Caco-2 (cell line): ENCODE measurements around the gene CFAP77. TPM values are rescaled to one million over a fixed set of nuclear protein-coding genes. Genes with fewer than 3 reads are reported as not detected.

Experiments
- BruUV-seq: library from RNA; stranded (reverse); fragments of 400-500 nt; replicated peaks from 2 replicates; lab custom pipeline; 2021; lab: Mats Ljungman, UMichigan
- CTCF ChIA-PET: fragments of 300-600 bp; sonication (Branson Sonifier 250); formaldehyde crosslinking; loops from one replicate; lab custom pipeline; 2022; ENCODE audit warnings: antibody characterized with exemption; lab: Charles Lee
- POLR2A ChIA-PET: fragments of 300-600 bp; sonication (Branson Sonifier 250); formaldehyde crosslinking; loops from one replicate; lab custom pipeline; 2022; ENCODE audit warnings: antibody characterized with exemption; lab: Charles Lee
- DNase-seq, 2 experiments: peaks; one replicate each; pipeline versions ENCODE4 v3.0.0 to v3.0.0-alpha.2; 2020 to 2022
- H3K27me3 ChIP-seq: replicated peaks from 2 replicates; pipeline ENCODE4 v1.6.0; 2011; ENCODE audit warnings: low read length; ENCODE audit not compliant: control insufficient read depth, insufficient read depth
- H3K36me3 ChIP-seq: 2 replicates; pipeline ENCODE4 v1.5.1; 2011; ENCODE audit warnings: low read length; ENCODE audit not compliant: control insufficient read depth, insufficient read depth
- H3K4me1 ChIP-seq: fragments of 250-450 bp; sonication (Bioruptor Pico); 2 replicates; pipeline ENCODE4 v1.5.1; 2020; ENCODE audit warnings: mild to moderate bottlenecking
- H3K4me3 ChIP-seq: 2 replicates; pipeline ENCODE4 v1.5.1; 2011; ENCODE audit warnings: low read depth, mild to moderate bottlenecking, control low read depth, low read length
- H3K9me3 ChIP-seq: fragments of 250-450 bp; sonication (Bioruptor Pico); 2 replicates; pipeline ENCODE4 v1.5.1; 2020; ENCODE audit warnings: mild to moderate bottlenecking, moderate library complexity
- H3K27ac Mint-ChIP-seq: one replicate; pipeline ENCODE4 v1.8.0; 2022; ENCODE audit warnings: mixed read lengths; ENCODE audit not compliant: unreplicated experiment
- H3K27me3 Mint-ChIP-seq: one replicate; pipeline ENCODE4 v1.8.0; 2022; ENCODE audit warnings: mixed read lengths; ENCODE audit not compliant: insufficient read depth, unreplicated experiment
- H3K36me3 Mint-ChIP-seq: one replicate; pipeline ENCODE4 v1.8.0; 2022; ENCODE audit warnings: mild to moderate bottlenecking, mixed read lengths; ENCODE audit not compliant: insufficient read depth, unreplicated experiment
- H3K4me1 Mint-ChIP-seq: one replicate; pipeline ENCODE4 v1.8.0; 2022; ENCODE audit warnings: low read depth, mixed read lengths; ENCODE audit not compliant: unreplicated experiment
- H3K4me3 Mint-ChIP-seq: one replicate; pipeline ENCODE4 v1.8.0; 2022; ENCODE audit warnings: mild to moderate bottlenecking, moderate library complexity, mixed read lengths; ENCODE audit not compliant: unreplicated experiment
- H3K9me3 Mint-ChIP-seq: one replicate; pipeline ENCODE4 v1.8.0; 2022; ENCODE audit warnings: mixed read lengths; ENCODE audit not compliant: unreplicated experiment
- CTCF ChIP-seq, 2 experiments: fragments of 200-600 bp in 1 of 2; IDR thresholded peaks; 1 replicate in 1 of 2; 2 replicates in 1 of 2; pipeline versions ENCODE4 v1.5.1 to v1.8.0; 2011 to 2022; ENCODE audit warnings: antibody characterized with exemption in 1 of 2, control low read depth in 1 of 2, inconsistent platforms in 1 of 2, low read depth in 1 of 2, low read length in 1 of 2, mild to moderate bottlenecking in 1 of 2, moderate library complexity in 1 of 2; ENCODE audit not compliant: insufficient read depth in 1 of 2, severe bottlenecking in 1 of 2, unreplicated experiment in 1 of 2
- intact Hi-C: fragments of 100-400 bp; cut with micrococcal nuclease; formaldehyde crosslinking; loops from one replicate; pipeline ENCODE4 v1.10.0; 2022; ENCODE audit not compliant: unreplicated experiment
- total RNA-seq: library from RNA; stranded (reverse); gene quantifications from 2 replicates; pipeline ENCODE4 v1.2.3, GENCODE V29; 2022

CFAP77 gene
- total RNA-seq, 1 experiment from 2014 or later: not detected

GRCh38 chr9:132509928-132510874, 100.2 kb downstream of the CFAP77 start:
- CTCF ChIA-PET: interaction anchor here (0.5 to 0.6 kb wide), 2 partner anchors 100 kb away, joined by 3 to 4 read pairs; partner anchors contain the start of gene CFAP77
- no TSS peak for BruUV-seq

GRCh38 chr9:132511191-132511999, 101.4 kb downstream of the CFAP77 start:
- CTCF ChIA-PET: interaction anchor here (0.5 to 0.6 kb wide), 2 partner anchors 20 to 101 kb away, joined by 3 to 4 read pairs; partner anchors contain the start of gene CFAP77
- no peaks in the 10 kb centered on the region for H3K36me3 ChIP-seq
- BruUV-seq: no TSS peak
- no peak for DNase-seq
- Mint-ChIP-seq H3K4me3 (no peak overlapping the region), H3K9me3 (no peaks in the 10 kb centered on the region), H3K36me3 (no peaks in the 10 kb centered on the region), H3K4me1 (no peaks in the 10 kb centered on the region), H3K27me3 (peaks cover 13% of the 10 kb centered on the region), H3K27ac (no peak overlapping the region)
- H3K4me1 ChIP-seq: no peaks in the 10 kb centered on the region
- H3K9me3 ChIP-seq: no peaks in the 10 kb centered on the region
- intact Hi-C loops: no loop called here
- no peak for TF ChIP-seq CTCF (IDR thresholded peaks at IDR 0.05; ENCODE audit: insufficient read depth in 1 of 2, low read depth in 1 of 2, low read length in 1 of 2, severe bottlenecking in 1 of 2, unreplicated experiment in 1 of 2)
- H3K4me3 ChIP-seq: no peak overlapping the region
- POLR2A ChIA-PET: interaction anchor here (0.6 kb wide), 1 partner anchor 59 kb away, joined by 6 read pairs; no protein-coding TSS in a partner anchor
- H3K27me3 ChIP-seq: no peaks in the 10 kb centered on the region; the same call in 1 of the 2 replicates

More at GRCh38 chr9:132509928-132510874, 100.2 kb downstream of the CFAP77 start:
- Mint-ChIP-seq H3K27ac (no peak overlapping the region), H3K27me3 (peaks cover 13% of the 10 kb centered on the region), H3K4me3 (no peak overlapping the region), H3K4me1 (no peaks in the 10 kb centered on the region), H3K9me3 (no peaks in the 10 kb centered on the region), H3K36me3 (no peaks in the 10 kb centered on the region)
- intact Hi-C loops: no loop called here
- H3K27me3 ChIP-seq: no peaks in the 10 kb centered on the region; the same call in 1 of the 2 replicates
- H3K36me3 ChIP-seq: no peaks in the 10 kb centered on the region
- POLR2A ChIA-PET: no interaction called here
- H3K4me1 ChIP-seq: no peaks in the 10 kb centered on the region
- no peak for DNase-seq
- no peak for TF ChIP-seq CTCF (IDR thresholded peaks at IDR 0.05; ENCODE audit: insufficient read depth in 1 of 2, low read depth in 1 of 2, low read length in 1 of 2, severe bottlenecking in 1 of 2, unreplicated experiment in 1 of 2)
- H3K4me3 ChIP-seq: no peak overlapping the region
- no peaks in the 10 kb centered on the region for H3K9me3 ChIP-seq

- BruUV-seq: no TSS peak
- intact Hi-C loops: no loop called here
- Mint-ChIP-seq H3K27ac (no peak overlapping the region), H3K4me3 (no peak overlapping the region), H3K9me3 (no peaks in the 10 kb centered on the region), H3K27me3 (peaks cover 13% of the 10 kb centered on the region), H3K4me1 (no peaks in the 10 kb centered on the region), H3K36me3 (no peaks in the 10 kb centered on the region)
- CTCF ChIA-PET: no interaction called here
- no peak for DNase-seq
- no peaks in the 10 kb centered on the region; the same call in 1 of the 2 replicates for H3K27me3 ChIP-seq
- no peaks in the 10 kb centered on the region for H3K9me3 ChIP-seq
- no peak for TF ChIP-seq CTCF (IDR thresholded peaks at IDR 0.05; ENCODE audit: insufficient read depth in 1 of 2, low read depth in 1 of 2, low read length in 1 of 2, severe bottlenecking in 1 of 2, unreplicated experiment in 1 of 2)
- POLR2A ChIA-PET: no interaction called here
- H3K4me3 ChIP-seq: no peak overlapping the region
- no peaks in the 10 kb centered on the region for H3K36me3 ChIP-seq
- no peaks in the 10 kb centered on the region for H3K4me1 ChIP-seq
Measured at GRCh38 chr9:132513416-132513815, 103.4 kb downstream of the CFAP77 start.
